Measurements from ENCODE around the gene MAP2K6. TPM values are rescaled to one million over a fixed set of nuclear protein-coding genes. Genes with fewer than 3 reads are reported as not detected.
A peak's percentile ranks its signal among the peaks of the same experiment; 100 is the strongest.

Gene MAP2K6
- total RNA-seq (1 to 10 TPM; 2.6 to 2.8 TPM), polyA plus RNA-seq (ENCODE audit: insufficient read depth, low read depth, low replicate concordance) (2.7 TPM)
- long read RNA-seq, donor 1, full-length matches to known transcripts, result 2 of 2 reads
- long read RNA-seq, donor 1, partial matches to known transcripts, result 0 of 2 reads
- long read RNA-seq, donor 1, other reads (novel, unspliced or antisense), result 0 of 2 reads
- long read RNA-seq, donor 2, result 0 reads

GRCh38 chr17:69414408-69415274 lies at the start of gene MAP2K6:
Gene MAP2K6 (plus strand): TSS chr17:69414697. CDS start chr17:69414985, 288 bp downstream.
- H3K36me3 ChIP-seq (ENCODE audit: low read depth, missing control alignments), result no peaks in the 10 kb centered on the region
- TF ChIP-seq POLR2A (IDR thresholded peaks at IDR 0.05) (no peak), CTCF (IDR thresholded peaks at IDR 0.05) (no peak)
- DNase-seq, result peak; percentile 93
- 2% methylated on average over 27 of the region's 27 CpGs for WGBS, 2 donors
- peak within 1 kb of the TSS in 1 of 2 donors; percentile 27 for H3K27ac ChIP-seq
- H3K4me1 ChIP-seq, result no peaks in the 10 kb centered on the region
- no peaks in the 10 kb centered on the region for H3K27me3 ChIP-seq
- H3K9me3 ChIP-seq, result no peaks in the 10 kb centered on the region
- intact Hi-C loops (cut with DNase I; ENCODE audit: low total_unique reads), result no loop called here
- H3K4me3 ChIP-seq, result peak within 1 kb of the TSS; percentile 39 to 54

GRCh38 chr17:69367298-69367697 lies 47.2 kb upstream of the MAP2K6 start:
- 35 to 40% methylated on average over 3 of the region's 3 CpGs for WGBS, 2 donors
- H3K9me3 ChIP-seq, result no peaks in the 10 kb centered on the region
- H3K4me1 ChIP-seq, result no peaks in the 10 kb centered on the region
- H3K4me3 ChIP-seq, result no peak overlapping the region
- intact Hi-C loops (cut with DNase I; ENCODE audit: low total_unique reads), result no loop called here
- no peak overlapping the region for H3K27ac ChIP-seq
- DNase-seq, result no peak
- TF ChIP-seq CTCF (IDR thresholded peaks at IDR 0.05) (no peak), POLR2A (IDR thresholded peaks at IDR 0.05) (no peak)
- no peaks in the 10 kb centered on the region for H3K27me3 ChIP-seq
- no peaks in the 10 kb centered on the region for H3K36me3 ChIP-seq (ENCODE audit: low read depth, missing control alignments)

- Histone ChIP-seq H3K27ac (no peak overlapping the region), H3K9me3 (no peaks in the 10 kb centered on the region), H3K4me1 (no peaks in the 10 kb centered on the region), H3K36me3 (ENCODE audit: low read depth, missing control alignments) (no peaks in the 10 kb centered on the region), H3K27me3 (no peaks in the 10 kb centered on the region), H3K4me3 (no peak overlapping the region)
- TF ChIP-seq POLR2A (IDR thresholded peaks at IDR 0.05) (no peak), CTCF (IDR thresholded peaks at IDR 0.05) (no peak)
- no peak for DNase-seq
- intact Hi-C loops (cut with DNase I; ENCODE audit: low total_unique reads), result no loop called here
- WGBS, 2 donors, result 82 to 96% methylated on average over 2 of the region's 2 CpGs
Measured at GRCh38 chr17:69373069-69373468, 41.4 kb upstream of the MAP2K6 start.

- Histone ChIP-seq H3K4me1 (no peaks in the 10 kb centered on the region), H3K36me3 (ENCODE audit: low read depth, missing control alignments) (no peaks in the 10 kb centered on the region), H3K27me3 (no peaks in the 10 kb centered on the region), H3K9me3 (no peaks in the 10 kb centered on the region), H3K4me3 (no peak overlapping the region), H3K27ac (no peak overlapping the region)
- no peak for DNase-seq
- 73 to 75% methylated on average over 2 of the region's 2 CpGs for WGBS, 2 donors
- TF ChIP-seq CTCF (IDR thresholded peaks at IDR 0.05) (no peak), POLR2A (IDR thresholded peaks at IDR 0.05) (no peak)
- intact Hi-C loops (cut with DNase I; ENCODE audit: low total_unique reads), result no loop called here
Measured at GRCh38 chr17:69375229-69375628, 39.3 kb upstream of the MAP2K6 start.
